Fibroblast of skin of back (primary cell): Measurements from ENCODE around the gene OR4D5. TPM values are rescaled to one million over a fixed set of nuclear protein-coding genes. Genes with fewer than 3 reads are reported as not detected.

ENCODE experiments used
- DNase-seq: peaks from one replicate; pipeline ENCODE4 v3.0.0-alpha.2; 2013
- polyA plus RNA-seq, 2 experiments: library from polyadenylated mRNA; unstranded; fragments of 120-200 nt; gene quantifications; one replicate each; pipeline ENCODE4 v1.2.1, GENCODE V29; 2013; ENCODE audit not compliant: insufficient read length in 2 of 2

Gene OR4D5
- not detected for polyA plus RNA-seq (2013, experiment 1 of 2; ENCODE audit: insufficient read length)
- not detected for polyA plus RNA-seq (2013, experiment 2 of 2; ENCODE audit: insufficient read length)

- no peak for DNase-seq
Observed at GRCh38 chr11:123939317-123939716, at the start of gene OR4D5. TSS of gene OR4D5 (plus strand) at chr11:123939617. CDS start at chr11:123939617, 0 bp downstream.

GRCh38 chr11:123892031-123892430, 47.4 kb upstream of the OR4D5 start:
- no peak for DNase-seq

- DNase-seq: no peak
Observed at GRCh38 chr11:123899792-123900191, 39.6 kb upstream of the OR4D5 start.

- no peak for DNase-seq
Observed at GRCh38 chr11:123901867-123902266, 37.5 kb upstream of the OR4D5 start, which contains the start of gene OR8D4. TSS of gene OR8D4 (plus strand) at chr11:123902167. CDS start at chr11:123906432, 4,265 bp downstream.

GRCh38 chr11:123903932-123904331, 35.5 kb upstream of the OR4D5 start:
- no peak for DNase-seq

- DNase-seq: no peak
Observed at GRCh38 chr11:123904932-123905331, 34.5 kb upstream of the OR4D5 start.

GRCh38 chr11:123905826-123906225, 33.6 kb upstream of the OR4D5 start:
- no peak for DNase-seq

- DNase-seq: no peak
Observed at GRCh38 chr11:123920943-123921342, 18.5 kb upstream of the OR4D5 start.

GRCh38 chr11:123924027-123924426, 15.4 kb upstream of the OR4D5 start:
- no peak for DNase-seq

GRCh38 chr11:123942413-123942812, 3.0 kb downstream of the OR4D5 start:
- no peak for DNase-seq

GRCh38 chr11:123943738-123944137, 4.3 kb downstream of the OR4D5 start, which contains the start of gene OR6T1:
TSS of gene OR6T1 (minus strand) at chr11:123943838. CDS start at chr11:123943838, 0 bp downstream.
- DNase-seq: no peak

- DNase-seq: no peak
Observed at GRCh38 chr11:123945132-123945531, 5.7 kb downstream of the OR4D5 start.

GRCh38 chr11:123956752-123957151, 17.3 kb downstream of the OR4D5 start:
- DNase-seq: no peak

- peak; percentile 82 for DNase-seq
Observed at GRCh38 chr11:123973816-123974215, 34.4 kb downstream of the OR4D5 start.

- DNase-seq: no peak
Observed at GRCh38 chr11:123976770-123977560, 37.5 kb downstream of the OR4D5 start.

GRCh38 chr11:123977731-123978347, 38.4 kb downstream of the OR4D5 start, which contains the start of gene OR10S1:
TSS of gene OR10S1 (minus strand) at chr11:123977781. CDS start at chr11:123977664, 117 bp downstream.
- DNase-seq: no peak

- no peak for DNase-seq
Observed at GRCh38 chr11:123979311-123979710, 39.9 kb downstream of the OR4D5 start.
